Measurements from ENCODE around the gene ABCA4.

ABCA4 gene

DNA sequence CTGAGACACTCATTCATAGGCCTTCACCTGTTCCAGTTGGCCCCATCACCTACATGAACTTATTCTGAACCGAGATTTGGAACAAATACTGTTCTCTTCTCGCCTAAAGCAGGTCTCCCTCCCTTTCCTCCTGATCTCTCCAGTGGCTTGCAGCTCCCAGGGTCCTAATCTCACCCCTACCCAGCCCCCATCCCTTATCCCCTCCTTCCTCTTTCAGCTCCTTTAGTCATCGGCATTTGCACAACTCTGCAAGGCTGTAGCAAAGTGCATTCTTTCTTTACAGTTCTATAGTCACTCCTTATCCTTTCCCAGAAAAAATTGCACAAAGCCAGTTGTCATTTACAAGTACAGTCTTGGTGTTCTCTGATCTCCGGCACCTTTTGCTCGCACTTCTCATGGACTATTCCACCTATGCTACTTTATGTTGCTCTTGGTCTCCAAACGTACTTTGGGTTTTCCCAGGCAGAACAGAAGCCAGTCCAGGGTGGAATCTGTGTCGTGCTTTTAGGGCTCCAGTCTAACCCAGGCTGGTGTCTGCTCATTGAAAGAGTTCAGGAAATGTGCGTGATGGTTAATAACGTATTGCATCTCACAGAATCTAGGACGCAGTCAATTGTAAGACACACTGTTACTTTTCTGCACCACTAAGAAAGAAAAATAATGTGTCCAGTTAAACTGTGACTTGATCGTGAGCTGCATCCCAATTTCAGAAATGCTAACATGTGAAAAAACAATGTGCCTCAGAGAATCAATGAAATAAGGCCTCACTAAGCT, 965 bp downstream of the ABCA4 start:
- Histone ChIP-seq H3K4me3 (ENCODE audit: low read length) (no peak overlapping the region), H3K36me3 (ENCODE audit: control insufficient read depth, insufficient read depth, low read length) (no peaks in the 10 kb centered on the region), H3K9ac (ENCODE audit: low read length) (no peak overlapping the region), H3K27me3 (ENCODE audit: control insufficient read depth, insufficient read depth, low read length) (no peaks in the 10 kb centered on the region), H3K4me1 (ENCODE audit: control insufficient read depth, insufficient read depth, low read length) (no peaks in the 10 kb centered on the region), H3K27ac (ENCODE audit: low read depth, low read length) (no peak overlapping the region)

DNA sequence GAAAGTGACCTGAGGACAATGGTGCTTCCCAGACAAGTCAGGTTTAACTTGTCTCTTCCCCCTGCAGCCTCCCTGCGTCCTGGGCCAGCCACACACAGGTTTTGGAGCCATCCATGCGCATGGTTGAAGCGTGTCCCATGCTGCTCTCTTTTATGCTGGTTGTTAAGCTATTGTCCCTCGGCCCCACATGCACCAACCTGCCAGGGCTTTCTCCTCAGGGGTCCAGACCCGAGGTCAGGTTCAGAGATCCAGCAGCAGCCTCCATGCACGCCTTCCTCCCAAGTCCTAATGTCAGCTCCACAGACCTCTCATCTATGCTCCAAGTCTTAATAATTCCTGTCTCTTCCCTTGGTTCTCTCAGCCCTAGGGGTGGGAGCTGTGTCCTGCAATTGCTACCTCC, 1.6 kb downstream of the ABCA4 start:
- no peak overlapping the region for H3K27ac ChIP-seq (ENCODE audit: low read depth, low read length)
- no peak overlapping the region for H3K9ac ChIP-seq (ENCODE audit: low read length)
- no peaks in the 10 kb centered on the region for H3K27me3 ChIP-seq (ENCODE audit: control insufficient read depth, insufficient read depth, low read length)
- no peaks in the 10 kb centered on the region for H3K36me3 ChIP-seq (ENCODE audit: control insufficient read depth, insufficient read depth, low read length)
- H3K4me1 ChIP-seq (ENCODE audit: control insufficient read depth, insufficient read depth, low read length) = no peaks in the 10 kb centered on the region
- H3K4me3 ChIP-seq (ENCODE audit: low read length) = no peak overlapping the region

GRCh38 chr1:94118471-94118870, 2.5 kb downstream of the ABCA4 start:
- Histone ChIP-seq H3K36me3 (ENCODE audit: control insufficient read depth, insufficient read depth, low read length) (no peaks in the 10 kb centered on the region), H3K4me1 (ENCODE audit: control insufficient read depth, insufficient read depth, low read length) (no peaks in the 10 kb centered on the region), H3K27ac (ENCODE audit: low read depth, low read length) (no peak overlapping the region), H3K4me3 (ENCODE audit: low read length) (no peak overlapping the region), H3K9ac (ENCODE audit: low read length) (no peak overlapping the region), H3K27me3 (ENCODE audit: control insufficient read depth, insufficient read depth, low read length) (no peaks in the 10 kb centered on the region)

- no peak overlapping the region for H3K27ac ChIP-seq (ENCODE audit: low read depth, low read length)
- H3K27me3 ChIP-seq (ENCODE audit: control insufficient read depth, insufficient read depth, low read length) = no peaks in the 10 kb centered on the region
- H3K4me3 ChIP-seq (ENCODE audit: low read length) = no peak overlapping the region
- H3K4me1 ChIP-seq (ENCODE audit: control insufficient read depth, insufficient read depth, low read length) = no peaks in the 10 kb centered on the region
- H3K36me3 ChIP-seq (ENCODE audit: control insufficient read depth, insufficient read depth, low read length) = no peaks in the 10 kb centered on the region
- no peak overlapping the region for H3K9ac ChIP-seq (ENCODE audit: low read length)
These were observed 2.9 kb downstream of the ABCA4 start for GRCh38 chr1:94118013-94118412.

GRCh38 chr1:94117259-94117851, 3.6 kb downstream of the ABCA4 start:
- Histone ChIP-seq H3K9ac (ENCODE audit: low read length) (no peak overlapping the region), H3K27ac (ENCODE audit: low read depth, low read length) (no peak overlapping the region)

GRCh38 chr1:94115900-94116436, 5.0 kb downstream of the ABCA4 start:
- H3K36me3 ChIP-seq (ENCODE audit: control insufficient read depth, insufficient read depth, low read length) = no peaks in the 10 kb centered on the region
- H3K27ac ChIP-seq (ENCODE audit: low read depth, low read length) = no peak overlapping the region
- H3K4me1 ChIP-seq (ENCODE audit: control insufficient read depth, insufficient read depth, low read length) = no peaks in the 10 kb centered on the region
- no peak overlapping the region for H3K9ac ChIP-seq (ENCODE audit: low read length)
- H3K27me3 ChIP-seq (ENCODE audit: control insufficient read depth, insufficient read depth, low read length) = no peaks in the 10 kb centered on the region
- no peak overlapping the region for H3K4me3 ChIP-seq (ENCODE audit: low read length)

More at GRCh38 chr1:94117259-94117851, 3.6 kb downstream of the ABCA4 start:
- H3K4me3 ChIP-seq (ENCODE audit: low read length) = no peak overlapping the region
- H3K36me3 ChIP-seq (ENCODE audit: control insufficient read depth, insufficient read depth, low read length) = no peaks in the 10 kb centered on the region
- no peaks in the 10 kb centered on the region for H3K4me1 ChIP-seq (ENCODE audit: control insufficient read depth, insufficient read depth, low read length)
- H3K27me3 ChIP-seq (ENCODE audit: control insufficient read depth, insufficient read depth, low read length) = no peaks in the 10 kb centered on the region

DNA sequence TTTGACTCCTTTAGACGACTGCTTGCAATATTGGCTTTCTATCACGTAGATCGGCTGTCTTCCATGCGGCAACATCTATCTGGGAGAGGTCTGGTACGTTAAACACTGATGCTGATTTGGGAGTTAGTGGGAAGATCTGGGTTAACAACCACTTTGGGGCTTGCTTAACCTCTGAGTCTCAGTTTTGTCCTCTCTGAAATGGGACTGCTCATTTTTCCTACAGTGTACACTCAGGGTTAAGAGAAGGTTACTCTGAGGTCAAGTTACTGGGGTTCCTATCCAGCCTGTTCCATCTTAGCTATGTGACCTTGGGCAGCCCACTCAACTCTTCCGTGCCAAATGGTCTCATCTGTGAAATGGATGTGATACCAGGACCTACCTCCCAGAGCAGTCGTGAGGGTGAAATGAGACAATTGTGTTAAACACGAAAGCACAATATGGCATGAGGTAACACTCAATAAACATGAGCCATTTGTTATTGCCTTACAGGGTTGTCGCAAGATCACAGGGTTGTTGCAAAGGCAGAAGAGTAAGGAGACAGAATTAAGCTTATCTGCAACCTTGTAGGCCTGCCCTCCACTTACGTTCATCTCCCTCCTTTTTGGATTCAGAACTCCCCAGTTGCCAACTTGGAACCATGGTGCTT, 5.6 kb downstream of the ABCA4 start:
- Histone ChIP-seq H3K27me3 (ENCODE audit: control insufficient read depth, insufficient read depth, low read length) (no peaks in the 10 kb centered on the region), H3K4me1 (ENCODE audit: control insufficient read depth, insufficient read depth, low read length) (no peaks in the 10 kb centered on the region), H3K4me3 (ENCODE audit: low read length) (no peak overlapping the region), H3K36me3 (ENCODE audit: control insufficient read depth, insufficient read depth, low read length) (no peaks in the 10 kb centered on the region), H3K27ac (ENCODE audit: low read depth, low read length) (no peak overlapping the region), H3K9ac (ENCODE audit: low read length) (no peak overlapping the region)

- Histone ChIP-seq H3K27ac (ENCODE audit: low read depth, low read length) (no peak overlapping the region), H3K9ac (ENCODE audit: low read length) (no peak overlapping the region), H3K36me3 (ENCODE audit: control insufficient read depth, insufficient read depth, low read length) (no peaks in the 10 kb centered on the region), H3K4me1 (ENCODE audit: control insufficient read depth, insufficient read depth, low read length) (no peaks in the 10 kb centered on the region), H3K4me3 (ENCODE audit: low read length) (no peak overlapping the region), H3K27me3 (ENCODE audit: control insufficient read depth, insufficient read depth, low read length) (no peaks in the 10 kb centered on the region)
These were observed 7.2 kb downstream of the ABCA4 start for GRCh38 chr1:94113589-94114226.

DNA sequence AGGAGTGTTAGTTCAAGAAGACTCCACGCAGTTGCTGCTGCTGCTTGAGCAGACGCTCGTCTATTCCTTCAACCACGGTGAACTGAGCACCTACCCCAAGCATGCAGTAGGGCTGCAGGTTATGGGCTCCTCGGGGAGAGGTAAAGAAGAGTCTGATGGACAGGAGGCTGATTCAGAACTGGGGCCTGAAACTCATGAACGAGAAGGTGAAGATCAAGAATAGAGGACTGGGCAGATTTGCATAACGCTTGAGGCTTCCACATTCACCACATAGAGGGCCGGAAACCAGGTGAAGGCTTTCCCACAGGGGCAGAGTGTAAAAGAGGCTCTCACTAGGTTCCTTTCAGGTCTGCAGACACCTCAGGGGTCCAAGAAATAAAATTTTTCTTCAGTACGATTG, 9.1 kb downstream of the ABCA4 start:
- H3K36me3 ChIP-seq (ENCODE audit: control insufficient read depth, insufficient read depth, low read length) = no peaks in the 10 kb centered on the region
- H3K9ac ChIP-seq (ENCODE audit: low read length) = no peak overlapping the region

GRCh38 chr1:94110946-94111740, 9.8 kb downstream of the ABCA4 start:
- no peaks in the 10 kb centered on the region for H3K27me3 ChIP-seq (ENCODE audit: control insufficient read depth, insufficient read depth, low read length)
- H3K27ac ChIP-seq (ENCODE audit: low read depth, low read length) = no peak overlapping the region
- no peak overlapping the region for H3K4me3 ChIP-seq (ENCODE audit: low read length)
- H3K36me3 ChIP-seq (ENCODE audit: control insufficient read depth, insufficient read depth, low read length) = no peaks in the 10 kb centered on the region
- no peak overlapping the region for H3K9ac ChIP-seq (ENCODE audit: low read length)
- H3K4me1 ChIP-seq (ENCODE audit: control insufficient read depth, insufficient read depth, low read length) = no peaks in the 10 kb centered on the region

More for the DNA sequence above, 9.1 kb downstream of the ABCA4 start:
- H3K4me3 ChIP-seq (ENCODE audit: low read length) = no peak overlapping the region
- H3K4me1 ChIP-seq (ENCODE audit: control insufficient read depth, insufficient read depth, low read length) = no peaks in the 10 kb centered on the region
- H3K27ac ChIP-seq (ENCODE audit: low read depth, low read length) = no peak overlapping the region
- H3K27me3 ChIP-seq (ENCODE audit: control insufficient read depth, insufficient read depth, low read length) = no peaks in the 10 kb centered on the region

GRCh38 chr1:94110021-94110761, 10.8 kb downstream of the ABCA4 start:
- Histone ChIP-seq H3K4me1 (ENCODE audit: control insufficient read depth, insufficient read depth, low read length) (no peaks in the 10 kb centered on the region), H3K27ac (ENCODE audit: low read depth, low read length) (no peak overlapping the region), H3K9ac (ENCODE audit: low read length) (no peak overlapping the region), H3K27me3 (ENCODE audit: control insufficient read depth, insufficient read depth, low read length) (no peaks in the 10 kb centered on the region), H3K36me3 (ENCODE audit: control insufficient read depth, insufficient read depth, low read length) (no peaks in the 10 kb centered on the region), H3K4me3 (ENCODE audit: low read length) (no peak overlapping the region)
